Thymus (tissue), 11 donors: ENCODE data around the gene CD74. TPM values are rescaled to one million over a fixed set of nuclear protein-coding genes. Genes with fewer than 3 reads are reported as not detected.

ENCODE experiments used
- DNase-seq, 9 donors: peaks; one replicate each; pipeline ENCODE4 v3.0.0-alpha.2; 2013; ENCODE audit warnings: low spot score in 9 of 9, low read depth in 6 of 9, missing footprints in 1 of 9
- H3K27ac ChIP-seq, 2 donors: one replicate each; pipeline ENCODE4 v1.5.1; 2013; ENCODE audit warnings: control low read depth in 1 of 2, low read depth in 1 of 2, low read length in 1 of 2, mild to moderate bottlenecking in 1 of 2, moderate library complexity in 1 of 2
- H3K27me3 ChIP-seq, 2 donors: one replicate each; pipeline ENCODE4 v1.5.1; 2013; ENCODE audit warnings: low read length in 1 of 2; ENCODE audit not compliant: control insufficient read depth in 2 of 2, insufficient read depth in 1 of 2
- H3K36me3 ChIP-seq, 2 donors: one replicate each; pipeline ENCODE4 v1.5.1; 2013; ENCODE audit warnings: low read length in 1 of 2, mild to moderate bottlenecking in 1 of 2, moderate library complexity in 1 of 2; ENCODE audit not compliant: control insufficient read depth in 2 of 2, insufficient read depth in 2 of 2
- H3K4me1 ChIP-seq, 2 donors: one replicate each; pipeline ENCODE4 v1.5.1; 2013; ENCODE audit warnings: low read length in 2 of 2; ENCODE audit not compliant: control insufficient read depth in 2 of 2, insufficient read depth in 2 of 2
- H3K4me3 ChIP-seq, 2 donors: one replicate each; pipeline ENCODE4 v1.5.1; 2013; ENCODE audit warnings: low read length in 2 of 2, control low read depth in 1 of 2, mild to moderate bottlenecking in 1 of 2
- H3K9me3 ChIP-seq, 2 donors: one replicate each; pipeline ENCODE4 v1.5.1; 2013; ENCODE audit warnings: low read length in 1 of 2, mild to moderate bottlenecking in 1 of 2; ENCODE audit not compliant: control insufficient read depth in 2 of 2, insufficient read depth in 1 of 2
- WGBS: extraction: QIAGEN DNeasy Blood & Tissue Kit; methylation state at CpG from one replicate; pipeline ENCODE4 v1.1.7; 2013; 5-methylcytosine and 5-hydroxymethylcytosine counted together
- polyA plus RNA-seq: library from polyadenylated mRNA; stranded (reverse); fragments of 200-250 nt; gene quantifications from one replicate; pipeline ENCODE4 v1.2.3, GENCODE V29; 2013
- total RNA-seq: library from RNA; stranded (reverse); fragments of 120-200 nt; gene quantifications from one replicate; pipeline ENCODE4 v1.2.4, GENCODE V29; 2013
- donor health status: healthy.

The CD74 gene
- total and polyA plus RNA-seq, 2 donors = 1,741 to 2,730 TPM

DNA sequence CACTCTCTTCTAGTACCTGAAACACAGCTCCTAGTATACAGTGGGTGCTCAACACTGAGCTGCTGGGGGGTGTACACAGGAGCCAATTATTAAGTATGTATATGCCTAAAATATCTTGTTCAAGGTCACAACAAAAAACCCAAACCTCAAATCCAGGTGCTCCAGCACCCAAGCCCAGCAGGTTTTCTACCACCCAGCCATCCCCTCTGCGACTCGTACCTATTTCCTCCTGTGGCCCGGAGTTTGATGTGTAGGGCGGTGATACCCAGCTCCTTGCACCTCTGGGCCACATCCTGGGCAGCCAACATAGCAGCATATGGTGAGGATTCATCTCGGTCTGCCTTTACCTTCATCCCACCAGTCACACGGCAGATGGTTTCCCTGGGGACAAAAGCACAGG, 33.9 kb upstream of the CD74 start:
- H3K36me3 ChIP-seq = peaks cover 47 to 61% of the 10 kb centered on the region in 2 donors
- H3K4me1 ChIP-seq = peaks cover 12 to 16% of the 10 kb centered on the region in 2 donors
- WGBS = 98% methylated on average over 6 of the region's 6 CpGs
- no peak overlapping the region for H3K27ac ChIP-seq
- DNase-seq = no peak
- H3K27me3 ChIP-seq = no peaks in the 10 kb centered on the region
- no peak overlapping the region for H3K4me3 ChIP-seq
- peaks cover 0 to 7% of the 10 kb centered on the region in 2 donors for H3K9me3 ChIP-seq

DNA sequence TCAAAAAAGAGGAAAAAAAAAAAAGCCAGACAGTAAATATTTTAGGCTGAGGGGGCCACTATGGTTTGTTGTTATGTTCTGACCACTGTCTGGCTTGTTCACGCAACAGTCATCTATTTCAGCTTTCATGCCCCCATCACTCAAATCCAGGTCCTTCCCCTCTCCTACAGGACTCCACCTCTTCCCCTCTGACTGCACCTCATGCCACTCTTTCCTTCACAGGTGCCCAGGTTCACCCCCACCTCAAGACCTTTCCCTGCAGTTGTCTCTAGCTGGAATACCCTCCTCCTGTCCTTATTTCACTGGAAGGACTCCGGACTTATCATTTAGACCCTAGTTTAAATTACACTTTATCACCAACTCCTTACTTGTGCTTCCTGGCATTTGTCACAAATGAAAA, 33.4 kb upstream of the CD74 start:
- no peak for DNase-seq
- WGBS = 96% methylated on average over 2 of the region's 2 CpGs
- no peaks in the 10 kb centered on the region for H3K27me3 ChIP-seq
- no peak overlapping the region for H3K27ac ChIP-seq
- peaks cover 49 to 62% of the 10 kb centered on the region in 2 donors for H3K36me3 ChIP-seq
- no peak overlapping the region for H3K4me3 ChIP-seq
- H3K4me1 ChIP-seq = peaks cover 12 to 16% of the 10 kb centered on the region in 2 donors
- H3K9me3 ChIP-seq = peaks cover 0 to 7% of the 10 kb centered on the region in 2 donors

DNA sequence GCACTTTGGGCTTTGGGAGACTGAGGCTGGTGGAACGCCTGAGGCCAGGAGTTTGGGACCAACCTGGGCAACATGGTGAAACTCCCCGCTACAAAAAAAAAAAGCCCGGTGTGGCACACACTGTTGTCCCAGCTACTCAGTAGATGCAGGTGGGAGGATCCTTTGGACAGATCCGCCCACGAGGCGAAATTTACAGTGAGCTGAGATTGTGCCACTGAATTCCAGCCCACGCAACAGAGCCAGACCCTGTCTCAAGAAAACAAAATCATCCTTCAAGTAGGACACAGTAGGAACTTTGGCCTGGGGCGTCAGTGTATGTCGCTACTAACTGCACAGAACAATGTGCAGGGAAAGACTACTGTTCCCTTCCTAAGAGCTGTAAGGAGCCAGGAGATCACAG, 32.1 kb upstream of the CD74 start:
- no peak overlapping the region for H3K27ac ChIP-seq
- H3K4me1 ChIP-seq = peaks cover 12 to 16% of the 10 kb centered on the region in 2 donors
- H3K36me3 ChIP-seq = peaks cover 49 to 62% of the 10 kb centered on the region in 2 donors
- H3K4me3 ChIP-seq = no peak overlapping the region
- DNase-seq = no peak
- H3K9me3 ChIP-seq = no peaks in the 10 kb centered on the region
- H3K27me3 ChIP-seq = no peaks in the 10 kb centered on the region
- 92% methylated on average over 9 of the region's 9 CpGs for WGBS

DNA sequence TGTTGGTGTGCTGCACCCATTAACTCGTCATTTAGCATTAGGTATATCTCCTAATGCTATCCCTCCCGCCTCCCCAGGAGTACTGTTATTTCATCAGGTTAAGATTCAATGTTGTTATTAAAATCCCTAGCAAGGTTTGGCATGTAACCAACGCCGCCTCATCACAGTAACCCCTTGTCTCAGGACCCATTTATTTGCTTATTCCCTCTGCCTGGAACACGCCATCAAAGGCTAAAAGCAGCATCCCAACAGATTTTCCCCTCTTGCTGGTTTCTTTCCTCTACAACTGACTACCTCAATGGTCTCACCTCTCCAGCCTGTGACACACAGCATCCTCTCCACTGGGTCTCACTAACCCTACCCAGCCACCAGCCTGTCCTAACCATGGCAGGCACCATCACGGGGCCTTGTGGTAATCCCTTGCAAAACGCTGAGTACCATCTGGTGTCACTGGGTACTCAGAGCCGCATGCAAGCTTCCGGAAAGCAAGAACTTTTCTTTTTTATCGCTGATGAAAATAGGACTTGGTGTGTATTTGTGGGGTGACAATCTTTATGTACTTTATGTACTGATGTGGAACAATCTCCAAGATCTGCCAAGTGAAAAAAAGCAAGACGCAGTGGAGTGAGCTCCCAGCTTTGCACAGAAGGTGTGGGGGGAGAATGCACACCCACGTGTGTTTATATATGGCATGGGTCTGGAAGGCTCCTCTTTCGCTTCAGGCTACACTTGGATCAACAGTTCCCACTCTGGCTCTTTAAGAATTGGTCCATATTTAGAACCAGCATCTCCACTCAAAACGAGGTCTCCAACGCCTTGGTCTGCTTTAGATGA, 30.7 kb upstream of the CD74 start:
- 95% methylated on average over 15 of the region's 15 CpGs for whole genome bisulfite sequencing
- no peak overlapping the region for H3K4me3 ChIP-seq
- H3K4me1 ChIP-seq = peaks cover 6 to 12% of the 10 kb centered on the region in 2 donors
- no peaks in the 10 kb centered on the region for H3K9me3 ChIP-seq
- no peak for DNase-seq
- H3K27me3 ChIP-seq = no peaks in the 10 kb centered on the region
- H3K27ac ChIP-seq = no peak overlapping the region
- peaks cover 49 to 61% of the 10 kb centered on the region in 2 donors for H3K36me3 ChIP-seq

- WGBS = 95% methylated on average over 6 of the region's 6 CpGs
- no peaks in the 10 kb centered on the region for H3K9me3 ChIP-seq
- H3K36me3 ChIP-seq = peaks cover 49 to 54% of the 10 kb centered on the region in 2 donors
- DNase-seq = no peak
- H3K27me3 ChIP-seq = no peaks in the 10 kb centered on the region
- no peak overlapping the region for H3K4me3 ChIP-seq
- H3K27ac ChIP-seq = no peak overlapping the region
- H3K4me1 ChIP-seq = peaks cover 0 to 4% of the 10 kb centered on the region in 2 donors
Observed at GRCh38 chr5:150442699-150443080, 30.0 kb upstream of the CD74 start.

DNA sequence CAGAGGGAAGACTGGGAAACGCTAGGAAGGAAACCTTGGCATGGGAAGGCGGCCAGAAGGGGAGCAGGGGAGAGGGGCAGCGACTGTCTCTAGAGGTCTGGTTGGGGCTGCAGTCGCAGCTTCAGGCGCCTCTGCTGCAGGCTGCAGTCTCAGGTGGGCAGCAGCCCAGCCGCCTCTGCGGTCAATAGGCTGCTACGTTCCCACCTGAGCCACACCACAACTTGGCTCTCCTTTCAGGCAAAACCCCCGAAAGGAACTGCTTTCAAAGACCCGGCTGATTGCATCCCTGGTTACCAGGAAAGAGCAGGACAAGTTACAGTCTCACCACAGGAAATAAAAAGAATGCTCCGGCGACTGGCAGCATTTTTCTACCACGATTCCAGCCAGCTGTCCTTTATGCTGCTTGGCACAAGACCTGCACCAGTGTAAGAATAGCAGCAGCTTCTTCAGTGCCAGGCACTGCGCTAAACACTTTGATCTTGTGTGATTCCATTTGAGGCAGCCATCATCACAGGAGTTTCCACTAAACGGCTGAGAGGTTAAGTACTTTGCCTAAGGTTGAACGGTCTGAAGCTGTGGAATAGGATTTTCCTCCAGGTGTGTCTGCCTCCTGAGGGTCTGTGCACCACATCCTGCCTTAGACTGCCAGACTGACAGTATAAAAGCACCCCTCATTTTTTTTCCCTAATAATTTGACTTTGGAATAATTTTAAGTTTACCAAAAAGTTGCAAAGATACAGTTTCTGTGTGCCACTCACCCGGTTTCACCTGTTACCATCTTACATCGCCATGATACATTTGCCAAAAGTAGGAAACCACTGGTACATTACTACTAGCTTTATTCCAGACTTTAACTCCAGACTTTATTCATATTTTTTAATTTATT, 29.3 kb upstream of the CD74 start:
- H3K9me3 ChIP-seq = no peaks in the 10 kb centered on the region
- H3K36me3 ChIP-seq = peaks cover 44 to 47% of the 10 kb centered on the region in 2 donors
- H3K27me3 ChIP-seq = no peaks in the 10 kb centered on the region
- DNase-seq = no peak
- WGBS = 86% methylated on average over 18 of the region's 18 CpGs
- H3K27ac ChIP-seq = no peak overlapping the region
- H3K4me1 ChIP-seq = no peaks in the 10 kb centered on the region
- no peak overlapping the region for H3K4me3 ChIP-seq

GRCh38 chr5:150440948-150441812, 28.5 kb upstream of the CD74 start:
- no peaks in the 10 kb centered on the region for H3K9me3 ChIP-seq
- 97% methylated on average over 12 of the region's 12 CpGs for WGBS
- no peaks in the 10 kb centered on the region for H3K27me3 ChIP-seq
- H3K4me3 ChIP-seq = no peak overlapping the region
- no peak overlapping the region for H3K27ac ChIP-seq
- peaks cover 0 to 4% of the 10 kb centered on the region in 2 donors for H3K4me1 ChIP-seq
- H3K36me3 ChIP-seq = peaks cover 36 to 38% of the 10 kb centered on the region in 2 donors
- DNase-seq = no peak

GRCh38 chr5:150438873-150439546, 26.3 kb upstream of the CD74 start:
- H3K4me1 ChIP-seq = peaks cover 0 to 9% of the 10 kb centered on the region in 2 donors
- no peaks in the 10 kb centered on the region for H3K9me3 ChIP-seq
- H3K27me3 ChIP-seq = no peaks in the 10 kb centered on the region
- H3K4me3 ChIP-seq = no peak overlapping the region
- WGBS = 86% methylated on average over 4 of the region's 4 CpGs
- peaks cover 14 to 17% of the 10 kb centered on the region in 2 donors for H3K36me3 ChIP-seq
- H3K27ac ChIP-seq = no peak overlapping the region
- DNase-seq = no peak
